Measurements from ENCODE around the gene TNIP3.

DNA sequence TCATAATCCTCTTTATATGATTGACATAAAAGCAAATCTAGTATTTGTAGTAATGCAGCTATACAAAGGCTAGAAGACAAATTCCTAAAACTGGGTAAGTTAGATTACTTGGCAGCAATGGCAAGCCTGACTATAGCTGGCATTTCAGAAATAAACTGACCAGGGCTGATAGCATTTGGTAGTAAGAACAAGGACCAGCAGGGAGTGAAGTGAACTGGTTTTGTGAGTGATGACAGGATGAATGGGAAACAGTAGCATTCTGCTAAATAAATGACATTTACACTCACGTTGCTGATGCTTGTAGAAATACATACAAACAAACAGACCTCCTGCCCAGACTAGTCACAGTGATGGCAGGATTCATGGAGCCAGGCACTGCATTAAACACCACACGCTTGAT is 31.5 kb upstream of the TNIP3 start:
- TF ChIP-seq, protein P1, sequence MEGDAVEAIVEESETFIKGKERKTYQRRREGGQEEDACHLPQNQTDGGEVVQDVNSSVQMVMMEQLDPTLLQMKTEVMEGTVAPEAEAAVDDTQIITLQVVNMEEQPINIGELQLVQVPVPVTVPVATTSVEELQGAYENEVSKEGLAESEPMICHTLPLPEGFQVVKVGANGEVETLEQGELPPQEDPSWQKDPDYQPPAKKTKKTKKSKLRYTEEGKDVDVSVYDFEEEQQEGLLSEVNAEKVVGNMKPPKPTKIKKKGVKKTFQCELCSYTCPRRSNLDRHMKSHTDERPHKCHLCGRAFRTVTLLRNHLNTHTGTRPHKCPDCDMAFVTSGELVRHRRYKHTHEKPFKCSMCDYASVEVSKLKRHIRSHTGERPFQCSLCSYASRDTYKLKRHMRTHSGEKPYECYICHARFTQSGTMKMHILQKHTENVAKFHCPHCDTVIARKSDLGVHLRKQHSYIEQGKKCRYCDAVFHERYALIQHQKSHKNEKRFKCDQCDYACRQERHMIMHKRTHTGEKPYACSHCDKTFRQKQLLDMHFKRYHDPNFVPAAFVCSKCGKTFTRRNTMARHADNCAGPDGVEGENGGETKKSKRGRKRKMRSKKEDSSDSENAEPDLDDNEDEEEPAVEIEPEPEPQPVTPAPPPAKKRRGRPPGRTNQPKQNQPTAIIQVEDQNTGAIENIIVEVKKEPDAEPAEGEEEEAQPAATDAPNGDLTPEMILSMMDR (IDR thresholded peaks at IDR 0.05) = no peak
- no peak for TF ChIP-seq EZH2phosphoT487 (IDR thresholded peaks at IDR 0.05)
- no peak for TF ChIP-seq EZH2 (IDR thresholded peaks at IDR 0.05)
